ENCODE measurements around the gene SLC9C1.
A peak's percentile ranks its signal among the peaks of the same experiment; 100 is the strongest.

SLC9C1 gene

GRCh38 chr3:112293368-112294321 lies at the start of gene SLC9C1:
Gene SLC9C1, minus strand, starts transcription at chr3:112294216. Its CDS starts 7,425 bp downstream, at chr3:112286791.
- no peak for DNase-seq

GRCh38 chr3:112341386-112341785 lies 47.4 kb upstream of the SLC9C1 start:
- DNase-seq = no peak

GRCh38 chr3:112339609-112340008 lies 45.6 kb upstream of the SLC9C1 start:
- no peak for DNase-seq

DNA sequence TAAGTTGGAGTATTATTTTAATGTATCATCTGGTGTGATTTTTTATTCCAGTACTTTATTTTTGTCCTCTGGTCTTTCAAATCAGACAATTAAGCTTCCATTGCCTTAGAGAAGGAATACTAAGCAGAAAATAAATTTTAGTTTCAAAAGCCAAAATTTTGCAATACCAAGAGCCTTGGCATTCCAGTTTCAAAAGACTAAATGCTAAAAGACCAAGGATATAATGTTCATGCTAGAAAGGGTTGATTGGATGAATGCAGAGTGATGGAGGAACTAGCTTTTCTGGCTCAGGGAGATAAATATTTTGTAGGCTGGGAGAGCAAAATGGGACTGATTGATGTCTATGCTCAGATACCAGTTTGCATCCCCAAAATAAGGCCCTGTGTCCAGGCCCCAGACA lies 45.1 kb upstream of the SLC9C1 start:
- no peak for DNase-seq

- no peak for DNase-seq
Measured at GRCh38 chr3:112338727-112339056, 44.7 kb upstream of the SLC9C1 start.

GRCh38 chr3:112338021-112338726 lies 44.2 kb upstream of the SLC9C1 start:
- DNase-seq = no peak

DNA sequence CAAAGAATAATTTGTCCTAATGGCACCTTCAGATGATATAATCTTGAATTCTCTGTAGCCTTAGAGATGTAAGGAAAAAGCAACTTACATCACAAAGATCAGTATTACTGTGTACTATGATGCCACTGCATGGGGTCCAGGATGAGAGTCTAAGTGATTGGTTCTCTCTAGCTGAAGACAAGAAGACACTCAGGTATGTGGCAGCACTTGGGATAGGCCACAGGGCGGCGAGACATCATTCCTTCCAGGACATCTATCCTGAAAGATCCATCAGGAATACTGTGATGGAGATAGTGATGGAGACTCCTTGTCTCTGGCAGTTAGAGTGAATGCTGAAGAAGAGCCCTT lies 41.4 kb upstream of the SLC9C1 start:
- no peak for DNase-seq

- no peak for DNase-seq
Measured at GRCh38 chr3:112334691-112335433, 40.8 kb upstream of the SLC9C1 start.

- no peak for DNase-seq
Measured at GRCh38 chr3:112333381-112334317, 39.6 kb upstream of the SLC9C1 start.

DNA sequence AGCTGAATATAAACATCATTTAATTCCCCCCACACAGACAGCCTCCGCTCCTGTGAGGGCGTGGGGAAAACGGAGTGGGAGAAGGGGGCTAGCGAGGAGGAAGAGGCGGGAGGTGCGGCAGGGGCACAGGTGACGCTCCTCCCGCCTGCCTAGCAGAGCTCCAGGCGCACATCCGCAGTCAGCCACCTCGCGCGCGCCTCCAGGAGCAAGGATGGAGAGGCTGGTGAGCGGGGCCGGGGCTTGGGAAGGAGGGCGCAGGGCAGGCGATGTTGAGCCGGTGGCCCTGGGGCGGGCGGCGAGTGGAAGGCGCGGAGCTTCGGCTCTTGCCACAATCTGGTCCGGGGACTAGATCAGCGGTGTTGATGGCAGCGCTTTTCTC lies 39.0 kb upstream of the SLC9C1 start, which contains the start of gene CD200:
Gene CD200 (plus strand): TSS at position 155 of the 379 bp plus-strand sequence. CDS start 57 bp downstream, at position 212.
- DNase-seq = no peak

DNA sequence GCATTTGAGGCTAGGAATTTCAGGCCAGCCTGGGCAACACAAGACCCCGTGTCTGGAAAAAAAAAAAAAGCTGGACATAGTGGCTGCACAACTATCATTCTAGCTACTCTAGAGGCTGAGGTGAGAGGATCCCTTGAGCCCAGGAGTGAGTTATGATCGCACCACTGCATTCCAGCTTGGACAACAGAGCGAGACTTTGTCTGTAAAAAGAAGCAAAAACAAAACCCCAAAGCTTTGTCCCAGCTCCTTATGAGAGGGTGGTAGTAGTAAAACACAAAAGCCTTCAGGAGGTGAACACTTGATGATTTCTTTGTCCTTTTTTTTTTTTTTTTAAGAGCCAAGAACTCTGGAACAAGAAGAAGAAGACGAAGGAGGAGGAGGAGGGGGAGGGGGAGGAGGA lies 37.8 kb upstream of the SLC9C1 start:
- DNase-seq = no peak

- peak; percentile 27 for DNase-seq
Measured at GRCh38 chr3:112327371-112327951, 33.4 kb upstream of the SLC9C1 start.

DNA sequence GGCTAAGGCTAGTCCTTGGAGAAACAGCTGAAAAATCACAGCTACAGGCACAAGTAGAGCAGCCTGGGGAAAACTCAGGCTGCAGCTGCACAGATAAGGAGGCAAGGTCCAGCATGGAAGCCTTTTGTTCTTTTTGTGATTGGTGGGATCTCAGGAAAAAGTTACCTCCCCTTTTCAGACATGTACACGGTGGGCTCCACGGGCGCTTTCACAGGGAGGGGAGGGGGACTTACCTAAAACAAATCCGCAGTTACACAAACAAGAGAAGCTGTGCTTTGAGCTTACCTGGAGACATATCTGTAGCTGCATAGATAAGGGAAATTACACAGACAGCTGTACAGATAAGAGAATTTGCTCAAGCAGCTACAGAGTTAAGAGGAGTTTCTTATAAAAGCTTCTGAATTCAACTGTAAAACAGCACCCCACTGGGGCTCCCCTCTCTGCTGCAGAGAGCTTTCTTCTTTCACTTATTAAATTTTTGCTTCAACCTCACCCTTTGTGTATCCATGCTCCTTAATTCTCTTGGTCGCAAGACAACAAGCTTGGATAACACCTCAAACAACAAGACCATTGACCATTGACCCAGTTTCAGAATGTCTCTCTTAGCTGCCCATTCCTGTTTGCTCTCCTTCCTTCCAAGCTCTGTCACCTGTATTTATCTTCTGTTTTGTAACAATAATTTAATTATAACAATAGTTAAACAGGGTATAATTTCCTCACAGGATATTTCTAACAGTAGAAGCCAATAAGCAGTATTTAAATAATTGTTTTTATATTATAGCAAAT lies 28.0 kb upstream of the SLC9C1 start:
- DNase-seq = no peak

DNA sequence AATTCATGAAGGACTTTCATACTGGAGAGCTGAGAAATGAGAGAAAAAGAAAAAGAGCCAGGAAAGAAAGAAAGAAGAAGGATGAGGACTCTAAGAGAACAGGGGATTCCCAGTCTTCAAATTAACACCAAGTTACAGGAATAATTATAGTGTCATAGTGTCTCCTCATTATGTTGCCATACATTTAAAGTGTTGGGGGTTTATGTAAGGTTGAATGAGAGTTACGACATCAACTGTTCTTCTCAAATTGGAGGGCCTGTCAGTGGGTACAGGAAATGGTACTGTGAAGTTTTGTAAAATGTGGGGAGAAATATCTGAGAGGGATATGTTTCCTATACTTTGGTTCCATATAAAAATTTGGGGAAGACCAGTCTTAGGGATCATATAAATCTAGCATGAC lies 26.7 kb upstream of the SLC9C1 start:
- no peak for DNase-seq

GRCh38 chr3:112319516-112320276 lies 25.7 kb upstream of the SLC9C1 start:
- DNase-seq = no peak

DNA sequence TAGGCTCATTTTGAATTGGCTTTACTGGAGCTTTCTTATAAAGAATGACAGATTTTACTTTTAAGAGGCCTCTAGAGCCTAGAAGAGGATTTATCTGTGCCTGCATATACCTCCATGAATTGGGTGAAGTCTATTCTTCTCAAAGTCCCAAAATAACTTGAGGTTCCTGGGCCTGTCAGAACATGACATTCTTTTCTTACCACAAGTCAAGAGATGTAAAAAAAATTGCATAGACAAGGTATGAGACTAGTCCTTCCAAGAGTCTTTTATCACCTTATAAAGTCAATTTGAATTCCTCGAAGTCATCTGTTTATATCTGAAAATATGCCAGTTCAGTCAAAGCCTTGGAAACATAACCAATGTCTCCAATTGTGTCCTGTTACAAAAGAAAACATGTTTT lies 21.8 kb upstream of the SLC9C1 start:
- DNase-seq = no peak

DNA sequence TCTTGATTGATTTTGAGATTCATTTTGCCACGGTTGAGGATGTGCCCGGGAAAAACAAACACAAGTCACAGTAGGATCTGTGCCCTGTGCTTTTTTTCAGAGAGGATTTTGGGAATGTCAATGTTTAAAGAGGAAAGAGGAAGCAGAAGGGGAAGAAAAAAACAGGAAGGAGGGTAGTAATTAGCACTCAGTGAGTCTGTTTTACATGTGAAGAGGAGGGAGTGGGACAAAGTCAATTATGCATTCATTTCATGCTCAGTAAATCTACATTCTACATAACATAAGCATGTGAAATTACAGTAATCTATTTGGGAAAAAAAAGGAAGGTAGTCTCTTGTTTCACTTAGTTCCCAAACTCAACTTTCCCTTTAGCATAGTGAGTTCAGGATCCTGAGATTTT lies 20.6 kb upstream of the SLC9C1 start:
- no peak for DNase-seq

- no peak for DNase-seq
Measured at GRCh38 chr3:112308151-112308911, 14.3 kb upstream of the SLC9C1 start.

DNA sequence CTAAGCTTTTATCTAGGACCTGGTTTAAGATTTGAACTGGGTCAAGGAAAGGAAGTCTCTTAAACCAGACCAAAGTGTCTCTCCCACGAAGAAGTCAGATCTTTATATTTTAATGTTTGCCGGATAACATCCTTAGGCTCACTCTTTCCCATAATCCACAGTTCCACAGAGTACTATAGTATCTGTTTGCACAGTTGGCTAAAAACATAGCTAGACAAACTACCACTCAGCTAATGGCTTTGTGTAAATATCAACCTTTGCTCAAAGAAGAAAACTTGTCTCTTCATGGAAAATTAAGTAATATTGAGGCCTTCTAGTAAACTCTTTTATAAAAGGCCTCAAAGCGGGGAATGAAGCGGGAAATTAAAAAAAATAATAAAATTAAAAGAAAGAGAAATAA lies 13.5 kb upstream of the SLC9C1 start:
- no peak for DNase-seq

GRCh38 chr3:112306825-112307224 lies 12.8 kb upstream of the SLC9C1 start:
- DNase-seq = no peak
